Hypothalamus (tissue), 51 donors: Measurements from ENCODE around the gene SP1.
"Not testable (repeated sequence)": the region's sequence is repeated elsewhere in the genome, so short reads cannot be mapped to it uniquely, and the experiment has no call there.

Experiments used
- DNase-seq, 51 donors: peaks; one replicate each; lab custom pipeline; 2025; lab: John Stamatoyannopoulos, UW

The SP1 gene

DNA sequence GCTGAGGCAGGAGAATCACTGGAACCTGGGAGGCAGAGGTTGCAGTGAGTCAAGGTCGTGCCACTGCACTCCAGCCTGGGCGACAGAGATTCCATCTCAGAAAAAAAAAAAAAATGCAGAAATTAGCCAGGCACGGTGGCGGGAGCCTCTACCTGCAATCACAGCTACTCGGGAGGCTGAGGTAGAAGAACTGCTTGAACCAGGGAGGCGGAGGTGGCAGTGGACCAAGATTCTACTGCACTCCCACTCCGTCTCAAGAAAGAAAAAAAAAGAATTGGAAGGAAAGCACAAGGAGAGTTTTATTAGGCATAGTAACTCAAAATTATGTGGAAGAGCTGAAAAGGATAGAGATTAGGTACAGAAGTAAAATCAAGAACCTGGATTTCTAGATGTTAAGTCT lies 22.9 kb downstream of the SP1 start:
- no peak for DNase-seq

DNA sequence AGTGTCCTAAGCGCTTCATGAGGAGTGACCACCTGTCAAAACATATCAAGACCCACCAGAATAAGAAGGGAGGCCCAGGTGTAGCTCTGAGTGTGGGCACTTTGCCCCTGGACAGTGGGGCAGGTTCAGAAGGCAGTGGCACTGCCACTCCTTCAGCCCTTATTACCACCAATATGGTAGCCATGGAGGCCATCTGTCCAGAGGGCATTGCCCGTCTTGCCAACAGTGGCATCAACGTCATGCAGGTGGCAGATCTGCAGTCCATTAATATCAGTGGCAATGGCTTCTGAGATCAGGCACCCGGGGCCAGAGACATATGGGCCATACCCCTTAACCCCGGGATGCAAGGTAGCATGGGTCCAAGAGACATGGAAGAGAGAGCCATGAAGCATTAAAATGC lies 31.0 kb downstream of the SP1 start:
- no peak for DNase-seq

DNA sequence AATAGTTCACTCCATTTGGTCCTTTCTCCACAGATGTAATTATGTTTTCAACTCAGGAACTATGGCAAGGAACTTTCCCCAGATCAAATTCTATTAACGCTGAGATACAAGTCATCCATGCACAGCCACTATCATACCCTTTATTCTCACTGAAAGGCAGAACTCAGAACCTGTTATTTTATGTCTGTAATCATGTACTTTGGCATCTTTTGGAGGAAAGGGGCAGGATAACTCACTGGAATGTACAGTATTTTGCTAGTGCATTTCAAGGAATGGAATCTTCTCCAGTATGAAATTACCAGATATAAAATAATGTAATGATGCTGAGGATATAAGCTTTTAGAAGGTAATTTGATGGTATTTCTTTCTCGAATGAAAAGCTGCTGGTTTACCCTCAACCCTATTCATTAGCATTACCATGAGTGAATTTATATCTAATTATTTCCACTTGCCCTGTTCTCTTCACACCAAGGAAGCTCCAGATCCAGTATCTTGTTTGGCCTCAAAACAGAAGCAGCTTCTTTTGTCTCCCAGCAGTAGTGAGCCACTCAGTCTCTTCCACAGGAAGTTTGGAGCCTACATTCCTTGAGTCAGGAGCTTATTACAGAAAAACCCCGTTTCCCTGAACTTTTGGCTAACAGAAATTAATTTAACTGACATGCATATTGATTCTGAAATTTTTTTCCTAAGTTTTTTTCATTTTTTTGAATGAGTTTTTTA lies 33.7 kb downstream of the SP1 start:
- no peak for DNase-seq

DNA sequence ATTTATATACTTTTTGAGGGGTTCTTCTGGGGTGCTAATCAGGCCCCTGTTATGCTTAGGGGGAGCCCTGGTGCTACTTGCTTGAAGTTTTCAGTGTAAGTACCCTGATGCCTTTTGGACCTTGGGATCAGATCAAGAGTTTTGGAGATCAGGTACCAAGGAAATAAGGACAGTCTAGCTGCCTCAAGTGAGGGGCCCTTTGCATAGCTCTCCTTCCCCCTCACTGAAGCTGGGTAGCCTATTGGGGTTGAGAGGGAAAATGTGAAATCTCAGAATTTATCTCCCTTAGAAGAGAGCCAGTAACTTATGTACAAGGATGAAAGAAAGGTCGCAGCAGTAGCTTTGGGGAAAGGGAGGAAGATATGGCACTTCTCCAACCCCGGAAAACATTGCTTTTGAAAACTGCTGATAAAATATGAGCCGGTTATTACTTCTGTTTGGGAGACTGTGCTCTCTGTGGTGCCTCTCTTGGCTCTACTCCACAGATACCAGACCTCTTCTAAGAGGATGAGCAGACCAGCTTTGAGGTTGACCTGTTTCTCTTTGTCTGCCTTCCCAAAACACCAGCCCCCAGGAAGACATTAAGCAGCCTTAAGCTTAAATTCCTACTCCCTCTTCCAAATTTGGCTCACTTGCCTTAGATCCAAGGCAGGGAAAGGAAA lies 34.9 kb downstream of the SP1 start:
- no peak for DNase-seq

DNA sequence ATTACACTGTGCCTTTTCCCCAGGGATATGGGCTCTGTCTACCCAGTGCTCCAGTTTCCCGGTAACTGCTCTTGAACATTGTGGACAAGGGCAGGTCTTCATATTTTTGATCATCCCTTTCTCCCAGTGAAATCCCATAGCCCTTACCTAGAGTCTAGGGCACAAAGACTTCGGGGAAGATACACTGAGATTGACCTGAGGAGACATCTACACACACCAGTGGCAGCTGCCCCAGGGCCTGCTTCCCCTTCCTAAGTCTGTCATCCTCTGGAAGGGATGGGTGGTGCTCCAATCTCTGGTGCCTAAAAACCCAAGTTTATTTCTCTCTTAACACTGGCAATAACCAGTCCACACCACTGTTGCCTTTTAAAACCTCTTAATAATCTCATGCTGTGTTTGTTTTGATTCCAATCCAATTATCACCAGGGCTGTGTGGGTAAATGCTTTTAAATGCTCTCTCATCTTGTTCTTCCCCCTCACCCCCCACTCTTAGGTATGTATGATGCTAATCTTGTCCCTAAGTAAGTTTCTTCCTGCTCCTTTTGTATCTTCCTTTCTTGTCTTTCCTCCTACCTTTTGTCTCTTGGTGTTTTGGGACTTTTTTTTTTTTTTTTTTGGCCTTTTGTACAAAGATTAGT lies 35.9 kb downstream of the SP1 start:
- DNase-seq = not testable (repeated sequence)

DNA sequence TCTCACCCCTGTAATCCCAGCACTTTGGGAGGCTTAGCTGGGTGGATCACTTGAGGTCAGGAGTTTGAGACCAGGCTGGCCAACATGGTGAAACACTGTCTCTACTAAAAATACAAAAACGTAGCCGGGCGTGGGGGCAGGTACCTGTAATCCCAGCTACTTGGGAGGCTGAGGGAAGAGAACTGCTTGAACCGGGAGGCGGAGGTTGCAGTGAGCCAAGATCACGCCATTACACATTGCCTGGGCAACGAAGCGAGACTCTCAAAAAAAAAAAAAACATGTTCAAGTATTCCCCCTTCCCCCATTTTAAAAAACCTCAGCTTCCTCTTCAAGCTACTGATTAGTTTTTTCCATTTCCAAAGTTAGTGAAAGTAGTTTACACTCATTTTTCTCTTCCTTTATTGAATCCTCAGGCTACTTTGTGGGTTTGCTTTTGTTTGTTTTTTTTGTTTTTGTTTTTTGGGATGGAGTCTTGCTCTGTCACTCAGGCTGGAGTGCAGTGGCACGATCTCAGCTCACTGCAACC lies 37.4 kb downstream of the SP1 start:
- DNase-seq = not testable (repeated sequence)

DNA sequence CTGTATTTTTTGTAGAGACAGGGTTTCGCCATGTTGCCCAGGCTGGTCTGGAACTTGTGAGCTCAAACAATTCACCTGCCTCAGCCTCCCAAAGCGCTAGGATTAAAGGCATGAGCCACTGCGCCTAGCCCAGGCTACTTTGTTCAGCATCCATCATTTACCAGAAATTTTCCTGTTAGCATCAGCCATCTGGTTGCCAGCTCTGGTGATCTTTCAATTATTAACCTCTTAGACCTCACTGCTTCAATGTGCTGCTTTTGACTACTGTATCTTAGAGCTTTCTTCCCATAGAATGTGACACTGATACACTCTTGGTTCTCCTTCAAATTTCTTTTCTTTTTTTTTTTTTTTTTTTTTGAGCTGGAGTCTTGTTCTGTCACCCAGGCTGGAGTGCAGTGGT lies 38.2 kb downstream of the SP1 start:
- no peak for DNase-seq

DNA sequence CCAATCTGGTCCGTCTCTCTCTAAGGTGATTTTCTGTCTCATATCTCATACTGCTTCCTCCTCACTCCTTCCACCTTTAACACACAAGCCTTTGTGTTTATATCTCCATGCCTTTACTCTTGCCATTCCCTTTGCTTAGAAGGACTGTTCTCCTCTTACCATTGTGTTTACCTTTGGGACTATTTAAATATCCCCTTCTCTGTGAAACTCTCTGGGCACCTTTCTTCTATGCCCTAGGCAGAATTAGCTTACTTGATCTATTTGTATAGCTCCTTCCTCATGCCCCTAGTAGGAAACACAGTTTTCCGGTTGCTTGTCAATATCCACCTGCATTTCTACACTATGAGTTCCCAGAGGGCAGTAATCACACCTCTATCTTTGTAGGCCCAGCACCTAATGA lies 39.8 kb downstream of the SP1 start:
- no peak for DNase-seq

DNA sequence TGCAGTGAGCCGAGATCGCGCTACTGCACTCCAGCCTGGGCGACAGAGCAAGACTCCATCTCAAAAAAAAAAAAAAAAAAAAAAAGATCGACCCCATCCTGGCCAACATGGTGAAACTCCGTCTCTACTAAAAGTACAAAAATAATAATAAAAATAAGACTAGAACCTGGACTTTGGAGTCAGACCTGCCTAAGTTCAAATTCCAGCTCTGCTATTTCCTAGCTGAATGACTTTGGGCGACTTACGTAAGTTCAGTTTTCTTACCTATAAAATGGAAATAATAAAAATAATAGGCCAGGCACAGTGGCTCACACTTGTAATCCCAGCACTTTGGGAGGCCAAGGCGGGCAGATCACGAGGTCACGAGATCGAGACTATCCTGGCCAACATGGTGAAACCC lies 42.3 kb downstream of the SP1 start:
- DNase-seq = not testable (repeated sequence)

DNA sequence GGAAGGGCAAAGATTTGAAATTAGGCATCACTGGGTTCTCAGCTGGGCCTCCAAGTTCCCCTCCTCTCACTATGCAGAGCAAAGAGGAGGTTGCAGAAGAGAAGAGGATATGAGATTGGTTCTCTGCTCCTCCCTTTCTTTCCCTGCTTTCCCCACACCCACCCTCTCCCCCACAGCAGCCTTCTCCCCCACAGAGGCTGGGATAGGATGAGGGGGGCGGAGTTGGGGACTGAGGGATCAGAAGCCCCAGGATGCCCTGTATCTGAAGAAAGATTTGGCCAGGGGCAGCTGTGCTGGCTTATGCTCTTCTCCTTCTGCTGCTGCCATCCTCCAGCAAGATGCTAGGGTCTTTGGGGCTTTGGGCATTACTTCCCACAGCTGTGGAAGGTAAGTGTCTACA lies 43.6 kb downstream of the SP1 start, which contains the start of gene AMHR2:
TSS of gene AMHR2 (plus strand) at position 259 of the 400 bp plus-strand sequence. CDS start at position 339, 80 bp downstream.
- DNase-seq = no peak

DNA sequence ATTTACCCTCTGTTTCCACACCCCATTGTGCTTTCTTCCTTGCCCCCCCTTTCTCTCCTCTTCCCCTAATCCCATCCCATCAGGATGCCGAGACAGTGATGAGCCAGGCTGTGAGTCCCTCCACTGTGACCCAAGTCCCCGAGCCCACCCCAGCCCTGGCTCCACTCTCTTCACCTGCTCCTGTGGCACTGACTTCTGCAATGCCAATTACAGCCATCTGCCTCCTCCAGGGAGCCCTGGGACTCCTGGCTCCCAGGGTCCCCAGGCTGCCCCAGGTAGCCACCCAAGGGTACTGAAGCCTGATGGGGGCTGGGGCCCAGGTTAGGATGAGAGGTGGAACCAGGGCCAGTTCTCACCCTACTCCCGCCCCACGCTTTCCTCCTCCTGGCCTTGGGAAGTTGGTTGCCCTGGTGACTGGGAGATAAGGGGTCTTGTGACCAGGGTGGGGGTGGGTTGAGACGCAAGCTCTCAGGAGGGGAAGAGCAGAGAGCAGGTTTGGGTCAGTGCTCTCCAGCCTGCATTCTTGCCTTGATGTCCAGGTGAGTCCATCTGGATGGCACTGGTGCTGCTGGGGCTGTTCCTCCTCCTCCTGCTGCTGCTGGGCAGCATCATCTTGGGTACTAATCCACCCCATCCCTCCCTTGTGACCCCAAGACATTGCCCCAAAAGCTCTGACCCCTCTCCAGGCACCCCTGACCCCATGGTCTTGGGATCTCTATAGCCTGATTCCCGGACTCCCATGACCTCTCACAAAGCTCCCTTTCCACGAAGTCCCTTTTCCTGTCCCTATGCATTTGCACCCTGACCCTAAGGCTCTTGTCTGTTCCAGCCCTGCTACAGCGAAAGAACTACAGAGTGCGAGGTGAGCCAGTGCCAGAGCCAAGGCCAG lies 44.9 kb downstream of the SP1 start:
- no peak for DNase-seq

DNA sequence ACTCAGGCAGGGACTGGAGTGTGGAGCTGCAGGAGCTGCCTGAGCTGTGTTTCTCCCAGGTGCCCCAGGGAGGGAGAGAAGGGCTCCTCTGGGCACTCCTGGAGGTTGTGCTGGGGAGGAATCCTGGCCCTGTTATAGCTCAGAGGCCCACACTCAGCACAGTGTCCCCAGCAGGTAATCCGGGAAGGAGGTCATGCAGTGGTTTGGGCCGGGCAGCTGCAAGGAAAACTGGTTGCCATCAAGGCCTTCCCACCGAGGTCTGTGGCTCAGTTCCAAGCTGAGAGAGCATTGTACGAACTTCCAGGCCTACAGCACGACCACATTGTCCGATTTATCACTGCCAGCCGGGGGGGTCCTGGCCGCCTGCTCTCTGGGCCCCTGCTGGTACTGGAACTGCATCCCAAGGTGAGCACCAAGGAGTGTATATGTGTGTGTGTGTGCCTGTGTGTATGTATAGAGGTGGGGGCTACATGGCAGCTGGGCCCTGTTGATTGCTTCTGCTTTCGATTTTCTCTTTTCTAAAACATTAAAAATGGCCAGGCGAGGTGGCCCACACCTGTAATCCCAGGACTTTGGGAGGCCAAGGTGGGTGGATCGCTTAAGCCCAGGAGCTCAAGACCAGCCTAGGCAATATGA lies 45.7 kb downstream of the SP1 start:
- no peak for DNase-seq

DNA sequence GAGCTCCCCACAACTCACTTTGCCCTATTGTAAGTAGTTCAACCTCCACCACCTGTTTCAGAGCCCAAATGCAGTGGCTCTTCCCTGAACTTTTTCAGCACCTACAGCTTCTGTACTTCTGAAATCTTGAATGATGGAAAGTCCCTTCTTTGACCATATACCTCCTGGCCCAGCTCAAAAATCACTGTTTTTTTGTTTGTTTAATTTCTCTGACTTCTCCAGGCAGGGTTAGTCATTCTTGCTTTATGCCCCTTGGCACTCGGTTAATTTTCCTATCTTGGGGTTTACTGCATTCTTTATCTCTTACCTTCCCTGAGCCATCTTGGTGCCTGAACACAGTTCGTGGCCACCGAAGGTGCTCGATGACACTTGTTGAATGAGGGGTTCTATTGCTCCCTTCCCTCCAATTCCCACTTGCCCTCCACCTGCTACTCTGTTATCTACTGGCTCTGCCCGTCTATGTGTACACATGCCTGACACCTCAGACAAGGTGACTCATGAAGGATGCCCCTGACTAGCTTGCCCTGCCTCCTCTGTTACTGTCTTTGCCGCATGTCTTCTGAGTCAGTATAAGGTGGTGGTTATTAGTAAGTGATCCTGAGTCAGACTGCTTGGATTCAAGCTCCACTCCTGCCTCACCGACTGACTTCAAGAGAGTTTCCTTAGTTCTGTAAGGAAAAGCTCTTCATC lies 48.1 kb downstream of the SP1 start:
- peak in 1 of 51 donors; percentile 5 for DNase-seq

DNA sequence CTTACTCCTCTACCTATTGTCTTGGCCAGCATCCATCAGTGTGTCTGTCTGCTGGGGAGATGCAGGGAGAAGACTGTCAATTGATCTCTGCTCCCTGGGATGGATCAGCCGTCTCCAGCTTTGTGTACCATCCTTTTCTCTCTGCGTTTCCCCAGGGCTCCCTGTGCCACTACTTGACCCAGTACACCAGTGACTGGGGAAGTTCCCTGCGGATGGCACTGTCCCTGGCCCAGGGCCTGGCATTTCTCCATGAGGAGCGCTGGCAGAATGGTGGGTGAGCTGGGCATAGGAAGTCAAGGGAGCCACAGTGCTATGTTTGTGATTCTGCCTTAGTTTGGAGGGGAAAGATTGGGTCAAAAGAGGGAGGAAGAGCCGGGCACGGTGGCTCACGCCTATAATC lies 48.8 kb downstream of the SP1 start:
- no peak for DNase-seq

DNA sequence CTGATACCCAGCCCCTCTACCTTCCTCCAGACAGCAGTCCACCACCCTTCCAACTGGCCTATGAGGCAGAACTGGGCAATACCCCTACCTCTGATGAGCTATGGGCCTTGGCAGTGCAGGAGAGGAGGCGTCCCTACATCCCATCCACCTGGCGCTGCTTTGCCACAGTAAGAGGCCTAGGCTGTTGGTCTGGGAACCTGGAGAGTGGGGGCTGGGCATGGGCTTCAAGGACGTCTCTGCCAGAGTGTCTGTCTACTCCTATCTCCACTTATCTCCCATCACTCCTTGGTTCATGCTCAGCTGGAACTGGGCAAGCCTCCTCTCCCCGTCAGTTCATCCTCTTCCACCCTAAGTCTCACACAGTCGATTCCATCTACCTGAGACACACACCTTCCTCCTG lies 50.1 kb downstream of the SP1 start:
- DNase-seq = no peak

DNA sequence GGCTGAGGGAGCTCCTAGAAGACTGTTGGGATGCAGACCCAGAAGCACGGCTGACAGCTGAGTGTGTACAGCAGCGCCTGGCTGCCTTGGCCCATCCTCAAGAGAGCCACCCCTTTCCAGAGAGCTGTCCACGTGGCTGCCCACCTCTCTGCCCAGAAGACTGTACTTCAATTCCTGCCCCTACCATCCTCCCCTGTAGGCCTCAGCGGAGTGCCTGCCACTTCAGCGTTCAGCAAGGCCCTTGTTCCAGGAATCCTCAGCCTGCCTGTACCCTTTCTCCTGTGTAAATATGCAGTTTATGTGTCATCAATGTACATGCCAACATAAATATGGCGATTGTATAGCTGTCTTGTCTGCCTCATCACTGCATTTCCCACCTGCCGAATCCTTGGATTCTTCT lies 51.2 kb downstream of the SP1 start:
- DNase-seq = no peak

DNA sequence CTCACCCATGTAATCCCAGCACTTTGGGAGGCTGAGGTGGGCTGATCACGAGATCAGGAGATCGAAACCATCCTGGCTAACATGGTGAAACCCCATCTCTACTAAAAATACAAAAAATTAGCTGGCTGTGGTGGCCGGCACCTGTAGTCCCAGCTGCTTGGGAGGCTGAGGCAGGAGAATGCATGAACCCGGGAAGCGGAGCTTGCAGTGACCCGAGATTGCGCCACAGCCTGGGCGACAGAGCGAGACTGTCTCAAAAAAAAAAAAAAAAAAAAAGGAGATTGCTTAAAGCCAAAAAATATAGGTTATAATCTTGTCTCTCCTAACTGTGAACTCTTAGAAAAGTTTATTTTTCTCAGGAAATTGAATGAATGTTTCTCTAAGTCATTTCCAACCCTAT lies 55.4 kb downstream of the SP1 start:
- not testable (repeated sequence) for DNase-seq

DNA sequence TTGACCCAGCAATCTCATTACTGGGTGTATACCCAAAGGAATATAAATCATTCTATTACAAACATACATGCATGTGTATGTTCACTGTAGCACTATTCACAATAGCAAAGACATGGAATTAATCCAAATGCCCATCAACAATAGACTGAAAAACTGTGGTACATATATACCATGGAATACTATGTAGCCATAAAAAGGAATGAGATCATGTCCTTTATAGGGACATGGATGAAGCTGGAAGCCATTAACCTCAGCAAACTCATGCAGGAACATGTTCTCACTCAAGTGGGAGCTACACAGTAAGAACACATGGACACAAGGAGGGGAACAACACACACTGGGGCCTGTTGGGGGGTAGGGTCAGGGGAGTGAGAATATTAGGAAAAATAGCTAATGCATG lies 59.6 kb downstream of the SP1 start:
- not testable (repeated sequence) for DNase-seq

DNA sequence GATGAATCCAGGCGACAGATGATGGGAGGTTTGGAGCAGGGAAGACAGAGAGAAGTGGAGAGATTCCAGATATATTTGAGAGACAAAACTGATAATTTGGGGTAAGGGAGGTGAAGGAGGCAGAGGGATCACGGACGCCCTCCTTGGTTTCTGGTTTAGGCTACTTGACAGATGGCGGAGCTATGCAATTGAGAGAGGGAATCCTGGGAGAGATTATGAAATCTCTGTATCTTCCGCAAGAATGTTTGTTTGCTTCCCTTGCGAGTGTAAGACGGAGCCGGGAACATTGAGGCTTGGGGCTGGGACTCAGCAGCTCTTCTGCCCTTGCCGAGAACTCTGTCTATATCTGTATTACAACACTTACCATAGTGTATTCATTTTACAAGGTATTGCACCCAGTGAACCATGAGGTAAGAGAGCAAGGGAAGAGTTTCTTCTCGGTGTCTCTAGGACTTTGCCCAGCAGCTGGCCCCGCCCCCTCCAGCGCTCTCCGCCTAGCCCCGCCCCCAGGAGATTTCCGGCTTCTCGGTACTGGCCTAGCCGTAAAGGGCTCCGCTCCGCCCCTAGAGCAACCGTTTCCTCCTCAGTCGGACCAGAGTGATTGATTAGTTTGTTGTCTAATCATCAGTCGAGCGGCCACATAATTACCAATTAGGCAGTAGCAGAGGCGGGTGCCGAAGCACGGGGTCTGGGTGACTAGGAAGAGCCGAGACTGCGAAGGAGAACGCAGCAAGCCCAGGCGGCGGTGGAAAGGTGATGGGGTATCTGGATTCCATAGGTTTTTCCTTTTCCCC lies 61.3 kb downstream of the SP1 start, which contains the start of gene PRR13:
TSS of gene PRR13 (plus strand) at position 695 of the 794 bp plus-strand sequence. CDS start 981 bp downstream, outside the sequence.
- peak; percentile 48 to 99 (median 95) for DNase-seq
